Vagina (tissue), 2 donors: Measurements from ENCODE around the gene ZNF436.
"Not testable (repeated sequence)": the region's sequence is repeated elsewhere in the genome, so short reads cannot be mapped to it uniquely, and the experiment has no call there.

ENCODE experiments used
- POLR2A ChIP-seq, 2 donors: fragments of 450-650 bp; IDR thresholded peaks; one replicate each; pipeline ENCODE4 v1.6.1; 2017; ENCODE audit warnings: antibody characterized with exemption in 2 of 2, mild to moderate bottlenecking in 2 of 2, moderate library complexity in 2 of 2
- POLR2AphosphoS5 ChIP-seq, 2 donors: sonication (generic); formaldehyde crosslinking; IDR thresholded peaks; one replicate each; pipeline ENCODE4 v1.9.0; 2017; ENCODE audit warnings: antibody characterized with exemption in 2 of 2, mild to moderate bottlenecking in 2 of 2, low read depth in 1 of 2; ENCODE audit not compliant: insufficient read depth in 1 of 2
- TF ChIP-seq, protein P1 (sequence below), 3 experiments: fragments of 450-650 bp in 2 of 3; fragments of 200-600 bp in 1 of 3; sonication (generic) in 1 of 3; IDR thresholded peaks; one replicate each; pipeline ENCODE4 v1.5.1; 2017 to 2019; ENCODE audit warnings: antibody characterized with exemption in 3 of 3, mild to moderate bottlenecking in 2 of 3, moderate library complexity in 2 of 3

DNA sequence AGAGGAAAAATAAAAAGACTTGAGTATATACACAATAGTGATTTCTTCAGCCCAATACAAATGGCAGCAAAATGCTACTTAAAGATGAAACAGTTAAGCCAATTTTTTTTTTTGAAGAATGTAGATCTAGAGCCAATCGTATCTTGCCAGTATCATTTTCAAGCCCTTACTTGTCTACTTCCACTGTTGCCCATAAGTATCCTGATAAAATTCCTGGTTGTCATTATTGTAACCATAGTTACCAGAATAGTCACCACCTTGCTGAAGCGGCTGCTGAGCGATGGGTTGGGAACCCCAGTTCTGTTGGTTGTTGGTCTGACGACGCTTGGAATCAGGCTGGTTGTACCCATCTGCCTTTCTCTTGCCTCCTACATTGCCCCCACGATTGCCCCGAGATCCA is 59.4 kb downstream of the ZNF436 start:
- not testable (repeated sequence) for TF ChIP-seq POLR2A (IDR thresholded peaks at IDR 0.05); POLR2AphosphoS5 (IDR thresholded peaks at IDR 0.05; ENCODE audit: insufficient read depth in 1 of 2, low read depth in 1 of 2)
- TF ChIP-seq, protein P1, sequence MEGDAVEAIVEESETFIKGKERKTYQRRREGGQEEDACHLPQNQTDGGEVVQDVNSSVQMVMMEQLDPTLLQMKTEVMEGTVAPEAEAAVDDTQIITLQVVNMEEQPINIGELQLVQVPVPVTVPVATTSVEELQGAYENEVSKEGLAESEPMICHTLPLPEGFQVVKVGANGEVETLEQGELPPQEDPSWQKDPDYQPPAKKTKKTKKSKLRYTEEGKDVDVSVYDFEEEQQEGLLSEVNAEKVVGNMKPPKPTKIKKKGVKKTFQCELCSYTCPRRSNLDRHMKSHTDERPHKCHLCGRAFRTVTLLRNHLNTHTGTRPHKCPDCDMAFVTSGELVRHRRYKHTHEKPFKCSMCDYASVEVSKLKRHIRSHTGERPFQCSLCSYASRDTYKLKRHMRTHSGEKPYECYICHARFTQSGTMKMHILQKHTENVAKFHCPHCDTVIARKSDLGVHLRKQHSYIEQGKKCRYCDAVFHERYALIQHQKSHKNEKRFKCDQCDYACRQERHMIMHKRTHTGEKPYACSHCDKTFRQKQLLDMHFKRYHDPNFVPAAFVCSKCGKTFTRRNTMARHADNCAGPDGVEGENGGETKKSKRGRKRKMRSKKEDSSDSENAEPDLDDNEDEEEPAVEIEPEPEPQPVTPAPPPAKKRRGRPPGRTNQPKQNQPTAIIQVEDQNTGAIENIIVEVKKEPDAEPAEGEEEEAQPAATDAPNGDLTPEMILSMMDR (IDR thresholded peaks at IDR 0.05): not testable (repeated sequence)
